Measurements from ENCODE around the gene TGFA. TPM values are rescaled to one million over a fixed set of nuclear protein-coding genes. Genes with fewer than 3 reads are reported as not detected.

The TGFA gene
- total RNA-seq, 1 experiment from 2014 or later, result 2.5 TPM

DNA sequence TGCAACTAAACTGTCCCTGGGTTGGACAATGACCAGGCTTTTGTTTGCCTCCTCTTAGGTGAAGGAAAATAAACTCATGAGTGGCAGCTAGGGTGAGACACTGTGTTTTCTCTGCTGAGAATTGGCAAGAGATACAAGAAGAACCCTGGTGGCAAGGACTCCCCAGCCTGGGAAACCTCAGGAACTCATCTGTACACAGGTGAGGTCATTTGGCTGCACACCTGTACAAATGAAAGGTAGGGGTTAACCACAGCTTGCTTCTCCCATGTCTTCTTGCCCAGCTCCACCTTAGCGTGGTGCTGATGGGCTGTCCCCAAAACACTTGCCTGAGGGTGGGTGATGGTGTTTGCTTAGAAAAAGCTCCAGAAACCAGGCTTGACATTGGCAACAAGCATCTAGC is 154.6 kb downstream of the TGFA start:
- CTCF ChIA-PET, result interaction anchor here (1.4 to 1.8 kb wide), 3 partner anchors 13 to 95 kb away, joined by 3 to 9 read pairs (median 4); no protein-coding TSS in a partner anchor
- H3K27ac Mint-ChIP-seq, result no peak overlapping the region
- POLR2A ChIA-PET, result no interaction called here
- TF ChIP-seq FOXP1 (CRISPR knock-in tag; IDR thresholded peaks at IDR 0.05; ENCODE audit: borderline replicate concordance) (no peak), ZNF512 (CRISPR knock-in tag; IDR thresholded peaks at IDR 0.05; ENCODE audit: borderline replicate concordance) (no peak), PRRX2 (CRISPR knock-in tag; IDR thresholded peaks at IDR 0.05) (no peak), ZBTB43 (CRISPR knock-in tag; IDR thresholded peaks at IDR 0.05) (no peak), GRHL2 (CRISPR knock-in tag; IDR thresholded peaks at IDR 0.05; ENCODE audit: insufficient replicate concordance, severe bottlenecking) (no peak), E2F4 (CRISPR knock-in tag; IDR thresholded peaks at IDR 0.05; ENCODE audit: borderline replicate concordance, low read depth) (no peak), CREB1 (CRISPR knock-in tag; IDR thresholded peaks at IDR 0.05) (no peak), NFE2L1 (CRISPR knock-in tag; IDR thresholded peaks at IDR 0.05) (no peak), ZNF263 (CRISPR knock-in tag; IDR thresholded peaks at IDR 0.05; ENCODE audit: low read depth) (no peak), ERG (CRISPR knock-in tag; IDR thresholded peaks at IDR 0.05) (no peak), PREB (CRISPR knock-in tag; IDR thresholded peaks at IDR 0.05; ENCODE audit: borderline replicate concordance) (no peak), USF1 (CRISPR knock-in tag; IDR thresholded peaks at IDR 0.05) (no peak)
- TF ChIP-seq, protein P1, sequence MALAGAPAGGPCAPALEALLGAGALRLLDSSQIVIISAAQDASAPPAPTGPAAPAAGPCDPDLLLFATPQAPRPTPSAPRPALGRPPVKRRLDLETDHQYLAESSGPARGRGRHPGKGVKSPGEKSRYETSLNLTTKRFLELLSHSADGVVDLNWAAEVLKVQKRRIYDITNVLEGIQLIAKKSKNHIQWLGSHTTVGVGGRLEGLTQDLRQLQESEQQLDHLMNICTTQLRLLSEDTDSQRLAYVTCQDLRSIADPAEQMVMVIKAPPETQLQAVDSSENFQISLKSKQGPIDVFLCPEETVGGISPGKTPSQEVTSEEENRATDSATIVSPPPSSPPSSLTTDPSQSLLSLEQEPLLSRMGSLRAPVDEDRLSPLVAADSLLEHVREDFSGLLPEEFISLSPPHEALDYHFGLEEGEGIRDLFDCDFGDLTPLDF (CRISPR knock-in tag; IDR thresholded peaks at IDR 0.05), result no peak
- TF ChIP-seq, protein P2, sequence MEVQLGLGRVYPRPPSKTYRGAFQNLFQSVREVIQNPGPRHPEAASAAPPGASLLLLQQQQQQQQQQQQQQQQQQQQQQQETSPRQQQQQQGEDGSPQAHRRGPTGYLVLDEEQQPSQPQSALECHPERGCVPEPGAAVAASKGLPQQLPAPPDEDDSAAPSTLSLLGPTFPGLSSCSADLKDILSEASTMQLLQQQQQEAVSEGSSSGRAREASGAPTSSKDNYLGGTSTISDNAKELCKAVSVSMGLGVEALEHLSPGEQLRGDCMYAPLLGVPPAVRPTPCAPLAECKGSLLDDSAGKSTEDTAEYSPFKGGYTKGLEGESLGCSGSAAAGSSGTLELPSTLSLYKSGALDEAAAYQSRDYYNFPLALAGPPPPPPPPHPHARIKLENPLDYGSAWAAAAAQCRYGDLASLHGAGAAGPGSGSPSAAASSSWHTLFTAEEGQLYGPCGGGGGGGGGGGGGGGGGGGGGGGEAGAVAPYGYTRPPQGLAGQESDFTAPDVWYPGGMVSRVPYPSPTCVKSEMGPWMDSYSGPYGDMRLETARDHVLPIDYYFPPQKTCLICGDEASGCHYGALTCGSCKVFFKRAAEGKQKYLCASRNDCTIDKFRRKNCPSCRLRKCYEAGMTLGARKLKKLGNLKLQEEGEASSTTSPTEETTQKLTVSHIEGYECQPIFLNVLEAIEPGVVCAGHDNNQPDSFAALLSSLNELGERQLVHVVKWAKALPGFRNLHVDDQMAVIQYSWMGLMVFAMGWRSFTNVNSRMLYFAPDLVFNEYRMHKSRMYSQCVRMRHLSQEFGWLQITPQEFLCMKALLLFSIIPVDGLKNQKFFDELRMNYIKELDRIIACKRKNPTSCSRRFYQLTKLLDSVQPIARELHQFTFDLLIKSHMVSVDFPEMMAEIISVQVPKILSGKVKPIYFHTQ (CRISPR knock-in tag; IDR thresholded peaks at IDR 0.05), result no peak
- TF ChIP-seq, protein P3, sequence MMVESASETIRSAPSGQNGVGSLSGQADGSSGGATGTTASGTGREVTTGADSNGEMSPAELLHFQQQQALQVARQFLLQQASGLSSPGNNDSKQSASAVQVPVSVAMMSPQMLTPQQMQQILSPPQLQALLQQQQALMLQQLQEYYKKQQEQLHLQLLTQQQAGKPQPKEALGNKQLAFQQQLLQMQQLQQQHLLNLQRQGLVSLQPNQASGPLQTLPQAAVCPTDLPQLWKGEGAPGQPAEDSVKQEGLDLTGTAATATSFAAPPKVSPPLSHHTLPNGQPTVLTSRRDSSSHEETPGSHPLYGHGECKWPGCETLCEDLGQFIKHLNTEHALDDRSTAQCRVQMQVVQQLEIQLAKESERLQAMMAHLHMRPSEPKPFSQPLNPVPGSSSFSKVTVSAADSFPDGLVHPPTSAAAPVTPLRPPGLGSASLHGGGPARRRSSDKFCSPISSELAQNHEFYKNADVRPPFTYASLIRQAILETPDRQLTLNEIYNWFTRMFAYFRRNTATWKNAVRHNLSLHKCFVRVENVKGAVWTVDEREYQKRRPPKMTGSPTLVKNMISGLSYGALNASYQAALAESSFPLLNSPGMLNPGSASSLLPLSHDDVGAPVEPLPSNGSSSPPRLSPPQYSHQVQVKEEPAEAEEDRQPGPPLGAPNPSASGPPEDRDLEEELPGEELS (CRISPR knock-in tag; IDR thresholded peaks at IDR 0.05), result no peak
- H3K9me3 Mint-ChIP-seq, result no peaks in the 10 kb centered on the region
- no peak overlapping the region for H3K4me3 Mint-ChIP-seq
- no peak for ATAC-seq
- no peak for DNase-seq (ENCODE audit: low spot score)
- H3K27me3 Mint-ChIP-seq (ENCODE audit: low read depth), result peaks cover 98% of the 10 kb centered on the region
- no peaks in the 10 kb centered on the region for H3K36me3 Mint-ChIP-seq
- H3K4me1 Mint-ChIP-seq, result peaks cover 2% of the 10 kb centered on the region; the same call in 1 of the 2 replicates

Data from WTC11 (cell line).